Inferior parietal cortex (tissue), 1 donor: Measurements from ENCODE around the gene USP9X.
"Not testable (repeated sequence)": the region's sequence is repeated elsewhere in the genome, so short reads cannot be mapped to it uniquely, and the experiment has no call there.

ENCODE experiments used
- DNase-seq: peaks from one replicate; pipeline ENCODE4 v3.0.0-alpha.2; 2016; ENCODE audit errors: extremely low spot score

The USP9X gene

DNA sequence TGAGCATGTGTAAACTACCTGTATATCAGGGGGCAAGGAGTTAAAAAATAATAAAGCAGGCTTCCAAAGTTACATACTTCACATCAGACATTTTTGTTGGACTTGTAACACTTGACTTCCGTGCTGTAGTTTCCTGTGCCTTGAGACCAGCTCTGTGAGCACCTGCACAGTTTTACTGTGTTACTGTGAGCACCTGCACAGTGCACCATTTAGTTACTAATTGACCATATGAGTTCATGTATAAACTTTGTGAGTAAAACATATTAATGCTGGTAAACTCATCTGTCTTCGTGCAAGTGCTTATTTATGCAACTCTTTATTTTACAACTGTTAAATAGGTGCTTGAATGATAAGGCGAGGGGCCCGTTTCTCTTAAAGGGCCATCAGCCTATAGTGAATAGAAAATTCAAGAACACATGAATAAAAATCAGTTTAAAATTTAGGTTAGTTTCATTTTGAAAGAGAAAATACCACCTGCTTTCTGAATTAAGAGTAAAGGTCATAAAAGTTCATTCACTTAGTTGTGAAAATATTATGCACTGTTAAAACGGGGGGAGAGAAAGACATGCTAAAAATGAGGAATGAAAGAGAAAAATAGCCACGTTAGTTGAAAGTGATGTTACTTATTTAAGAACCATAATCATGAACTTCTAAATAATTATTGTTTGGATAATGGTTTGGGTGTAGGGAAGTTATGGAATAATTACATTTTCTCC lies 42.4 kb downstream of the USP9X start:
- no peak for DNase-seq

- no peak for DNase-seq
Measured at GRCh38 chrX:41128955-41129354, 43.7 kb downstream of the USP9X start.

- DNase-seq, result no peak
Measured at GRCh38 chrX:41131766-41132165, 46.5 kb downstream of the USP9X start.

DNA sequence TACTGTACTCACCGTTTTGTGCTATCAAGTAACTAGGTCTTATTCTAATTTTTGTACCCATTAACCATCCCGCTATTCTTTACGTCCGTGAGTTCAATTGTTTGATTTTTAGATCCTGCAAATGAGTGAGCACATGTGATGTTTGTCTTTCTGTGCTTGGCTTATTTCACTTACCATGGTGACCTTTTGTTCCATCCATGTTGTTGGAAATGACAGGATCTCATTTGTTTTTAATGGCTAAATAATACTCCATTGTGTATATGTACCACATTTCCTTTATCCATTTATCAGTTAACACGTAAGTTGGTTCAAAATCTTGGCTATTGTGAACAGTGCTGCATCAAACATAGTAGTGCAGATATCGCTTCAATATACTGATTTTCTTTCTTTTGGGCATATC lies 48.3 kb downstream of the USP9X start:
- DNase-seq, result no peak

DNA sequence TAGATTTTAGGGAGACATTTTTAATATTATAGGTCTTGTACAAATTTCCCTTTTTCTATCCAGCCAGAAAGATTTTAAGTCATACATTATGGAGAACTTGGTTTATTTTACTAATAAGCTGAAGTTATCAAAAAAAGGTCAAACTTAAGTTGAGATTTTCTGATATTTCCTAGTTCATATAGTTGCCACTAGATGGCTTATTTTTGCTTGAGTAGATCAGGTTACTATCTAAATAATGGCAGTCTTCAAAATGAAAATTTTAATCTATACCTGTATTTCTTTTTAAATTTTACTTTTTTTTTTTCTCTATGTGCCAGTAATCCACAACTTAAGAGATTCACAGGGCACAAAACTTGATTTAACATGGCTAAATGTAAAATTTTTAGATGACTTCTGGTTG lies 52.3 kb downstream of the USP9X start:
- DNase-seq, result no peak

- DNase-seq, result no peak
Measured at GRCh38 chrX:41142130-41142910, 57.1 kb downstream of the USP9X start.

- DNase-seq, result no peak
Measured at GRCh38 chrX:41144873-41145272, 59.6 kb downstream of the USP9X start.

DNA sequence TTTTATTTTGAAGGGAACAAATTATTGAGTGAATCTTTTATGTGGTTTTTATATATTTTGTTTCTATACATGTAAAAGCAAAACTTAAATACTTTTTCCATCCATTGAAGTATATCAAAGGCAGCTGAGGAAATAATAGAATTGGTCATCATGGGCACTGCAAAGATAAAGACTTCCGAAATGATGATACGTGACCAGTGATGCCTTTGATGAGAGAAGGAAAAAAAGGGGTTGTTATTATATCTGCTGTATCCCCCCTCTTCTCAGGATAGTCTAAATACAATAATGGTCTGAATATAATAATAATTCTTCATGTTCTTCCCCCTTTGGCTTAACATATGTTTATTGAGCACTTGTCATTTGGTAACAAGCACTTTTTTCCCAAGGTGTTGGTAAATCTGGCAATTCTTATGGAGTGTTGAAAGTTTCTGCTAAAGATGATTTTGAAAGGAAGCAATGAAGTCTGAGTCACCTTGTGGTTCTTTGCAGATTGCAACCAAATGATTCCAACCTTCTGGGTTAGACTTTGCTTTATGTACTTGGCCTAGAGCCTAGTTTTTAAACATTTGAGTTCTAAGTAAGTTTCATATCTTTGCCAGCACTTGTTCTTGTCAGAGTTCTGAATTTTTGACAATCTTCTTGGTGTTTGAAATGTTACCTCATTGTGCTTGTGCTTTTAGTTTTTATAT lies 60.8 kb downstream of the USP9X start:
- DNase-seq, result no peak

GRCh38 chrX:41148553-41148952 lies 63.3 kb downstream of the USP9X start:
- no peak for DNase-seq

- DNase-seq, result no peak
Measured at GRCh38 chrX:41150043-41150442, 64.8 kb downstream of the USP9X start.

- not testable (repeated sequence) for DNase-seq
Measured at GRCh38 chrX:41151726-41152125, 66.5 kb downstream of the USP9X start.

- DNase-seq, result no peak
Measured at GRCh38 chrX:41152221-41152620, 67.0 kb downstream of the USP9X start.

DNA sequence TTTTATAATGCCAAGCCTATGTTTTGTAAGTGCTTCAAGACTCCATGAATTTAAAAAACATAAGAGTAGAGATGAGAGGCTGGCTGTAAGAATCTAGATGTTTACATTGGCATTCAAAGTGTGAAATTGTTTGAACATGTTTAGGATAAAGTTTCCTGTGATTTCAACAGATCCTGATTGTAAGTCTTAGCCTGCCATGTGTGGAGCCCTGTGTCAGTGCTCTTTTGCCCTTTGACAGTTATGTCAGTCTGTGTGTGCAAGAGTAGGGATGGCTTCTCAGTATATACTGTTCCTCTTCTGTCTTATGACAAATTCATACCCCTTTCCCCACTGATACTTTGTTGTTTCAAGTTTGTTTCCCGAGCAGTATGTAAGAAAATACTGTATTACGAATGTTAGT lies 68.2 kb downstream of the USP9X start:
- no peak for DNase-seq

- DNase-seq, result no peak
Measured at GRCh38 chrX:41153957-41154356, 68.7 kb downstream of the USP9X start.

- no peak for DNase-seq
Measured at GRCh38 chrX:41164449-41164848, 79.2 kb downstream of the USP9X start.

- no peak for DNase-seq
Measured at GRCh38 chrX:41167888-41168287, 82.6 kb downstream of the USP9X start.

DNA sequence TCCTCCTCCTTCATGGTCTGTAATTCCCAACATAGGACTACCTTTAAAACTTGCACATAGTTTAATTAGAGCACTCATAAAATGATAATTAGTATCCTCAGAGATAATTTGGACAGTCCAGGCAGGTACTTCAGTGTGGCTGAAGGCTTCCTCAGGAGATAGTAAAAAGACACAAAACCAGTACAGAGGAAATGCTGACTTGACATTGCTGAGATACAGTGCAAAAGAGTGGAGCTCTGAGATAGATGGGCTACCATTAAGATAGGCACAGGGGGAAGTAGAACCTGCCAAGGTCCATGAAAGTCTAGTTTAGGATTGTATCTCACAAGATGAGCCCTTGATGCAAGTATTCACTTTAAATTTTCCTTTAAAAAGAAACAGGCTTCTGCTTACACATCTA lies 91.0 kb downstream of the USP9X start:
- no peak for DNase-seq

GRCh38 chrX:41177297-41177696 lies 92.1 kb downstream of the USP9X start:
- no peak for DNase-seq

DNA sequence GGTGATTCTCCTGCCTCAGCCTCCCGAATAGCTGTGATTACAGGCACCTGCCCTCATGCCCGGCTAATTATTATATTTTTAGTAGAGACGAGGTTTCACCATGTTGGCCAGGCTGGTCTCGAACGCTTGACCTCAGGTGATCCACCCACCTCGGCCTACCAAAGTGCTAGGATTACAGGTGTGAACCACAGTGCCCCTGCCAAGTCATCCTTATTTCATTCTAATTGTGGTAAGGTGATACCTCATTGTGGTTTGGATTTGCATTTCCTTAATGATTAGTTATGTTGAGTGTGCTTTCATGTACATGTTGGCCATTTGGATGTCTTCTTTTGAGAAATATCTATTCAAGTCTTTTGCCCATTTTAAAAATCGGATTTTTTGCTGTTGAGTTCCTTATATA lies 93.0 kb downstream of the USP9X start:
- no peak for DNase-seq

DNA sequence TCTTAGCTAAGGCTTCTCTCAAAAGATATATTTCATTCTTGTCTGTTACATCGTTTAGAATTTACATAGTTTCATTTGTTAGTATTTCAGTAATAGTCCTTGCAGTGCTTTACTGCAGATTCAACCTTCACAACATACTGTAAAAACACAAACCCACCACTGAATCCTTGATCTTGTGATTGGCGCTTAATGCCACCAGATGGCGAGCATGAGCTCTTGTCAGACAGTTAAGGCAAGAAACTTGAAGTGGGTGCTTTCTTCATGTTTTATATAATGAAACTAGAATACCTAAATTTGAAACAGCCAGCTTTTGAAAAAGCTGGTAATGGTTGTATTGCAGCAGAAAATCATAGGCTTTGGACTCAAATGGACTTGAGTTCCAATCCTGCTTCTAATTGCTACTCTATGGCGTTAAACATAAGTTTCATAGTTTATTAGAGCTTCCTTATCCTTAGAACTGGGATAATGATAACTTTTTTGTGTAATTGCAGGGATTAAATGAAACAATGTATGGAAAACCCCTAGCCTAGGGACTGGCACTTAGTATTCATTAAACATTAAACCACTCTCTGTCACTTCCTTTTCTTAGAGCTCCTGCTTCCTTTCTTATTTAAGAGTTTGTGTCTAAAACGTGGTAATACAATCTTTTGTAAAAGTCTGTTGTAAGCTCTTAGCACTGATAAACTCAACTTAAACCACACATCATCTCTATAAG lies 95.1 kb downstream of the USP9X start:
- DNase-seq, result peak; percentile 50

DNA sequence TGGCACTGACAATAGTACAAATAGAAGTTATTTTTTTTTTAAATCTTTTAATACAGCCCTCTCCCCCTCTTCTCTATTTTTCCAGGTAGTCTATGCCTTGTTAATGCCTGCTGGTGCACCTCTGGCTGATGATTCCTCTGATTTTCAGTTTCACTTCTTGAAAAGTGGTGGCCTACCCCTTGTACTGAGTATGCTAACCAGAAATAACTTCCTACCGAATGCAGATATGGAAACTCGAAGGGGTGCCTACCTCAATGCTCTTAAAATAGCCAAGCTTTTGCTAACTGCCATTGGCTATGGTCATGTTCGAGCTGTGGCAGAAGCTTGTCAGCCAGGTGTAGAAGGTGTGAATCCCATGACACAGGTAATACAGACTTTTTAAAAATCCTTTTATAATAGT lies 99.1 kb downstream of the USP9X start:
- no peak for DNase-seq

- DNase-seq, result not testable (repeated sequence)
Measured at GRCh38 chrX:41186946-41187345, 101.7 kb downstream of the USP9X start.
